ENCODE data around the gene KRT76. TPM values are rescaled to one million over a fixed set of nuclear protein-coding genes. Genes with fewer than 3 reads are reported as not detected.
A peak's percentile ranks its signal among the peaks of the same experiment; 100 is the strongest.

Gene KRT76
- total RNA-seq, 1 experiment from 2014 or later: not detected

DNA sequence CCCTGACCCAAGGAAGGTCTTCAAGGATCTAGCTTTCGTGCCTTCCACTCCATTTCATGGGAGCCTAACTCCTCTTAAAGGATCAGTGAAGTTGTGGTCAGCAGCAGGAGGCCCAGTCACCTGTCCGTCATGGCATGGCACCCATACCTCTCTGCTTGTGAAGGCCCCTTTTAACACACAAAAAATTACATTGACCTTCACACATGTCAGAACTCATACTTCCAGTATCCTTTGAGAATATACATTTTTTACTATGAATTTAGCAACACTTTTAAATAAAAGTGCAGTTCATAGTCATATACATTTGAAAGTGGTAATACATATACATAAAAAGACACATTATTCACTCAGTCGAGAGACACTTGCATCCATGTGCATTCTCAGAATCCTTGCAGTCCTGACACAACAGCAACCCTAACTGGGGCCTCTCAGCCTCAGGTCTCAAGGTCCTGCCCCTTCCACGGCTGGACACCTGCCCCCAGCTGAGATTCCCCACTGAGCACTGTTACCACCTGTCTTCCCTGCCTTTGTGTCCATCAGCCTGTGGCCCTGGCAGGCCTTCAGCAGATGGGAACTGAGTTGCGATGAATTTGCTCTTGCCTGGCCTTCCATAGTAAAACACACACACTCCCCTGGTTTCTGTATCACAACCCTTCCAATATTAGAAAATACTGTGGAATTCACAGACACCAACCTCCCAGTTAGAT is 22.5 kb upstream of the KRT76 start:
- no peaks in the 10 kb centered on the region for H3K27me3 ChIP-seq (ENCODE audit: low read length)
- no peaks in the 10 kb centered on the region for H4K20me1 ChIP-seq (ENCODE audit: low read length)
- no peak for ATAC-seq
- H3K9me2 ChIP-seq (replicated peaks; ENCODE audit: low read length): no peaks in the 10 kb centered on the region
- no peaks in the 10 kb centered on the region for H3K79me2 ChIP-seq (ENCODE audit: low read length)
- H3K9me3 ChIP-seq (ENCODE audit: low read length): no peaks in the 10 kb centered on the region
- TF ChIP-seq EZH2phosphoT487 (IDR thresholded peaks at IDR 0.05; ENCODE audit: borderline replicate concordance, low read length) (no peak), EZH2 (IDR thresholded peaks at IDR 0.05; ENCODE audit: low read length, unreplicated experiment) (no peak)
- TF ChIP-seq, protein P1, sequence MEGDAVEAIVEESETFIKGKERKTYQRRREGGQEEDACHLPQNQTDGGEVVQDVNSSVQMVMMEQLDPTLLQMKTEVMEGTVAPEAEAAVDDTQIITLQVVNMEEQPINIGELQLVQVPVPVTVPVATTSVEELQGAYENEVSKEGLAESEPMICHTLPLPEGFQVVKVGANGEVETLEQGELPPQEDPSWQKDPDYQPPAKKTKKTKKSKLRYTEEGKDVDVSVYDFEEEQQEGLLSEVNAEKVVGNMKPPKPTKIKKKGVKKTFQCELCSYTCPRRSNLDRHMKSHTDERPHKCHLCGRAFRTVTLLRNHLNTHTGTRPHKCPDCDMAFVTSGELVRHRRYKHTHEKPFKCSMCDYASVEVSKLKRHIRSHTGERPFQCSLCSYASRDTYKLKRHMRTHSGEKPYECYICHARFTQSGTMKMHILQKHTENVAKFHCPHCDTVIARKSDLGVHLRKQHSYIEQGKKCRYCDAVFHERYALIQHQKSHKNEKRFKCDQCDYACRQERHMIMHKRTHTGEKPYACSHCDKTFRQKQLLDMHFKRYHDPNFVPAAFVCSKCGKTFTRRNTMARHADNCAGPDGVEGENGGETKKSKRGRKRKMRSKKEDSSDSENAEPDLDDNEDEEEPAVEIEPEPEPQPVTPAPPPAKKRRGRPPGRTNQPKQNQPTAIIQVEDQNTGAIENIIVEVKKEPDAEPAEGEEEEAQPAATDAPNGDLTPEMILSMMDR (conservative IDR thresholded peaks at IDR 0.05; ENCODE audit: low read depth, low read length): no peak
- H3K4me2 ChIP-seq (ENCODE audit: low read length): no peak overlapping the region
- H3K4me1 ChIP-seq (ENCODE audit: insufficient read depth, low read length): peaks cover 61% of the 10 kb centered on the region
- no peak overlapping the region for H2AFZ ChIP-seq (ENCODE audit: low read length)
- no peak overlapping the region for H3K9ac ChIP-seq (ENCODE audit: low read length)
- H3K36me3 ChIP-seq (ENCODE audit: low read depth, low read length): no peaks in the 10 kb centered on the region
- no peak for DNase-seq
- H3K27ac ChIP-seq (ENCODE audit: low read length): peak overlapping the region; percentile 89
- no peak overlapping the region for H3K4me3 ChIP-seq (ENCODE audit: low read length)
- intact Hi-C loops (cut with micrococcal nuclease): loop anchor here (5.0 kb wide), 1 partner anchor 57 kb away; no protein-coding TSS in a partner anchor
- no peaks in the 10 kb centered on the region for H3F3A ChIP-seq (ENCODE audit: low read length, unreplicated experiment)
- ChIA-PET CTCF (no interaction called here), POLR2A (ENCODE audit: unreplicated experiment) (no interaction called here)
- no TSS peak for BruUV-seq (replicated peaks)

DNA sequence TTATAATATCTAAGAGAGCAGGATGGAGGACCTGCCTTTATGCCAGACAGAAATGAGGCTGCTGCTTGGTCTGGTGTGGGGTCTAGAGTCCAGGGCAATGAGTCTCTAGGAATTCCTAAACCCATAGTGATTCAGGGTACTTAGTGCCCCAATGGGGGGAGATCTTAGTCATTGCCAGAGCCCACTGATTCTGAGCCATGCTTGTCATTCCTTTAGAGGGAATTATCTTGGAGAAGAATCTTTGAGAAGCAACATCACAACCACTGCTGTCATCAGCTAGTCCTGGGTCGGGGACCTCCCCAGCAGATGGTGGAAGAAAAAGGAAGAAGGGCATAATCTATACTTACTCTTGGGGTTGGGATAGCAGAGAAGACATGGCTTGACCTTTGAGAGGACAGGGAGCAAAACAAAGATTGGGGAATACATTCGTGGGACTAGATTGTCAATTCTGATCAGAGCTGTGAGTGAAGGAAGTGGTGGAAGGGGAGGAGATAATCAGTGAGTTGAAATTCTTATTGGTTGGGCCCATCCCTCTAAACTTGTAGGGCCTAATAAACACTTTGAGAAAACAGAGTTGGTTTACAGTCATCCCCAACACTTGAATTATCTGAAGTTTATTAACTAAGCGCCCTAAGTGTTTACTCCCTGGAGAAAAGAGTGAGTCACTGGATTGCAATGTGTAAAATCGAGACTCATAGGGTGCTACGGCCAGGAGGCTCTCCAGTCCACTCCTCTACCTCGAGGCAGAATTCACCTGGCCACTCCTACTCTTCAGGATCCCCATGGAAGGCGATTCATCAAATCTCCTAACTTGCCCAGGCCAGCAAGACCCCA is 21.7 kb upstream of the KRT76 start:
- Histone ChIP-seq H3K4me2 (ENCODE audit: low read length) (peak overlapping the region; percentile 51), H3K27ac (ENCODE audit: low read length) (peak overlapping the region; percentile 89), H3K79me2 (ENCODE audit: low read length) (no peaks in the 10 kb centered on the region), H3F3A (ENCODE audit: low read length, unreplicated experiment) (no peaks in the 10 kb centered on the region), H3K36me3 (ENCODE audit: low read depth, low read length) (no peaks in the 10 kb centered on the region), H3K9me2 (replicated peaks; ENCODE audit: low read length) (no peaks in the 10 kb centered on the region), H3K4me1 (ENCODE audit: insufficient read depth, low read length) (peaks cover 67% of the 10 kb centered on the region), H3K9me3 (ENCODE audit: low read length) (no peaks in the 10 kb centered on the region), H4K20me1 (ENCODE audit: low read length) (no peaks in the 10 kb centered on the region), H3K9ac (ENCODE audit: low read length) (peak overlapping the region; percentile 47), H2AFZ (ENCODE audit: low read length) (no peak overlapping the region), H3K4me3 (ENCODE audit: low read length) (no peak overlapping the region), H3K27me3 (ENCODE audit: low read length) (no peaks in the 10 kb centered on the region)
- no TSS peak for BruUV-seq (replicated peaks)
- intact Hi-C loops (cut with micrococcal nuclease): no loop called here
- TF ChIP-seq EZH2phosphoT487 (IDR thresholded peaks at IDR 0.05; ENCODE audit: borderline replicate concordance, low read length) (no peak), EZH2 (IDR thresholded peaks at IDR 0.05; ENCODE audit: low read length, unreplicated experiment) (no peak)
- TF ChIP-seq, protein P1 (conservative IDR thresholded peaks at IDR 0.05; ENCODE audit: low read depth, low read length): no peak
- ChIA-PET POLR2A (ENCODE audit: unreplicated experiment) (no interaction called here), CTCF (no interaction called here)
- peak; percentile 77 for ATAC-seq
- peak; percentile 92 for DNase-seq

Measured in PC-3 (cell line).